Measurements from ENCODE around the gene KRT81.
"Not testable (repeated sequence)": the region's sequence is repeated elsewhere in the genome, so short reads cannot be mapped to it uniquely, and the experiment has no call there.

The KRT81 gene

GRCh38 chr12:52293926-52294325 lies 2.6 kb upstream of the KRT81 start:
- DNase-seq = no peak

DNA sequence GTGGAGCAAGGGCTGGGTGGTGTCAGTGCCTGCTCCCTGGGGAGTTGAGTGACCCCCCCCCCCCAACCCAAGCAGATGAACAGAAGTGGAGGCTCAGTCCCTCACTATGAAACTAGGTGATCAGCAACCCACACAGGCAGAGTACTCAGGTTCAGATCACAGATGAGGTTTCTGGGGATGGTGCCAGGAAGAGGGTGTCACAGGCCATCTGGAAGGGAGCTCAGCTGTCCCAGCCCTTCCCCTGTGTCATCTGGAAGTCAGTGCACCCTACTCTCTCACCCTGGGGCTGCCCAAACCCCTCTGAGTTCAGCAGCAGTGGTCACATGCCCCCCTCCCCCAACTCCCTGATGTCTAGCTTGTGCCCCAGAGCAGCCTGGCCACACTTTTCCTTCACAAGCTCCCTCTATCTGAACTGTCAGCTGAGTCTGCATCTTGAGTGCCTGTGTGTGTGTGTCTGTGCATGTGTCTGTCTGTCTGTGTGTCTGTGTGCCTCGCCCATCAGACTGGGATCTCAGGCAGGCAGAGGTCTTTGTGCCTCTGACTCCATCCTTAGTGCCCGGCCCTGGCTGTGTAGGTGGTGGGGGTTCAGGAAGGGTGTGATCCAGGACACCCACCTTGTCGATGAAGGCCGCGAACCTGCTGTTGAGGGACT lies 725 bp downstream of the KRT81 start:
- DNase-seq = not testable (repeated sequence)

DNA sequence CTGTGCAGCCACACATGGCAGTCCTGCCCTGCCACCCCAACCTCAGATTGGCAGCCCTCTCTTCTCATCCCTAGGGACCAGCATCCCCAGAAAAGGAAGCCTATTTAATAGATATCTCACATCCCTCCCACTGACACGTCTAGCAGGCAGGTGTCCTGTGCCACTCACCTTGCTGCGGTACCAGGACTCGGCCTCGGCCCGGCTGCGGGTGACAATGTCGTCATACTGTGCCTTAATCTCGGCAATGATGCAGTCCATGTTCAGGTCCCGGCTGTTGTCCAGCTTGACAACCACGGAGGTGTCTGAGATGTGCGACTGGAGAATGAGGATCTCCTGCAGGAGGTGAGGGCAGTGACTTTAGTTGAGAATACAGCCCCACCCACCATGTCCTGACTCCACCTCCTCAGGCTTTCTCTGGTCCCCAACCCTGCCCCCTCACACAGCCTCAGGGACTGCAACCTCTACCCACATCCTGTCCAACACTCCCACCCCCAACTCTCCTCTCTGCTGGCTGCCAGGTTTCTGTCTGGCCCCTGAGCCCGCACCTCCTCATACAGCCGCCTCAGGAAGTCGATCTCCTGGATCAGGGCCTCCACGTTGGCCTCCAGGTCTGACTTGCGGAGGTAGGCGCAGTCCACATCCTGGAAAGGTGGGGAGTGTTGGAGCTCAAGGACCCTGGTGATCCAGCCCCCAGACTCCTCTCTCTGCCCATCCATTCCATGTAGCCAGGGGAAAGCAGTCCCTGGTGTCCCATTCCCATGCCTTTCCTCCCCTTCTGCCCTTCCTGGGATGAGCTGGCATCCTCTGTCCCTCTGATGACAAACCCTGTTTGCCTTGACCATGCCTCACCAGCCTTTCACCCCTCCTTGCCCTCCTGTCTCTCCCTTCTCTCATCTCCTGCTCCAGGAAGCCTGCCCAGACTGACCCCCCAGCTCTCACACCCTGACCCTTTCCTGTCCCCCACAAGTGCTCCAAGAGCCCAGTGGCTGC lies 3.2 kb downstream of the KRT81 start:
- not testable (repeated sequence) for DNase-seq

DNA sequence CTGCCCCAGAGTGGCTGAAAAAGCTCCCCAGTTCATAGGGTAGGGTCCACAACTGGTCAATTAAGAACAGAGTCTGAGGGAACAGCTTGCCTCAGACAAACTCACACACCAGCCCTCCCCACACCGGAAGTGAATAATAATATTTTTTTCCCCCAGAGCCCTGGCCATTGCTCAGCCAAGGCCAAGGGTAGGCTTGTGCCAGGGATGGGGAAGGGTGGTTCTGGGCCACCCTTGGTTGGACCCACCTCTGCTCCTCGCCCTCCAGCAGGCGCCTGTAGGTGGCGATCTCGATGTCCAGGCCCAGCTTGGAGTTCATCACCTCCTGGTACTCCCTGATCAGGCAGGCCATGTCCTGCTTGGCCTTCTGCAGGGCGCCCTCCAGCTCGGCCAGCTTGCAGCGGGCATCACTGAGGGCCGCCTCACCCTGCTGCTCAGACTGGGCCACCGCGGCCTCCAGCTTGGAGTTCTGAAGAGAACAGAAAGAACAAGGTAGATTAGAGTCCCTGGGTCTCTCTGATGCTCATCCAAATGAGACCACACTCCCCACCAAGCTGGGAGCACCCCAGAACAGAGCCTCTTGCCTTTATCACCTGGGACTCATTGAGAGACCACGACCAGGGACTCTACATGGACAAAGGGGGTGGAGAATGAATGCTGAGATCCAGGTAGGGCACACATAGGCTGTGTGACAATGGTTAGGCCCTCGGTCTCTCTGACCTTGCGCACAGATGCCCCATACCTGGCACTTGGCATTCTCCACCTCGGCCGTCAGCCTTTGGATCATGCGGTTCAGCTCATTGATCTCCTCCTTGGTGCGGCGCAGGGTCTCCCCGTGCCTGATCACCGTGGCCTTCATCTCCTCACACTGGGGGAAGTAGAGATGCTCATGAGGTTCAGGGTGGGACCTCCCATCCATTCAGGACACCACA lies 4.2 kb downstream of the KRT81 start:
- not testable (repeated sequence) for DNase-seq

DNA sequence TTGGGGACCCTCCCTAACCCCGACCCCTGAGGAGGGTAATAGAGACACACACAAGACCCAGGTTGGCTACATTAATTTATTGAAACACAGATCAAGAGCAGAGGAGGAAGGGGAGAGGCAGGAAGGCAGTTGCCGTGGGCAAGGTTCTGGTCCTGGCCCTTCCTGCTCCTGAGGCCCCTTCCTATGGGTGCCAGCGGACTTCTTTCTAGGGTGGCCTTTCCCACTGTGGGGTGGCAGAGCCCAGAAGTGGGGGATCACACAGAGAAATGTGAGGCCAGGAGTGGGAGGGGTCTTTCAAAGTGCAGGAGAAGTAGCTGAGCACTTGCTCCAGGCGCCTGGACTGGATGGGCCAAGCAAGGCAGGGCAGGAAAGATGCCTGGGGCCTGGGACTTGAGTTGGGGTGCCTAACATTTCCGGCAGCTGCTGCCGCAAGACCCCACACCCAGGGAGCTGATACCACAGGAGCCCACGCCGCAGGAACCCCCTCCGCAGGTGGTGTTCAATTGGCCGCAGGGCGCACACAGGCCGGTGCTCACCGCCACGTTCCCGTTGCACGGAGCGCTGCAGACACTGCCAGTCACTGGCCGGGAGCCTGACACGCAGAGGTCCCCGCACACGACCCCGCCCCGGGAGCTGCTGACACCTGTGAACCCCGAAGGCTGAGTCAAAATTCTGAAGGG lies 5.3 kb downstream of the KRT81 start:
- DNase-seq = no peak

GRCh38 chr12:52285172-52285745 lies 6.1 kb downstream of the KRT81 start:
- no peak for DNase-seq

GRCh38 chr12:52284562-52285171 lies 6.7 kb downstream of the KRT81 start:
- no peak for DNase-seq

DNA sequence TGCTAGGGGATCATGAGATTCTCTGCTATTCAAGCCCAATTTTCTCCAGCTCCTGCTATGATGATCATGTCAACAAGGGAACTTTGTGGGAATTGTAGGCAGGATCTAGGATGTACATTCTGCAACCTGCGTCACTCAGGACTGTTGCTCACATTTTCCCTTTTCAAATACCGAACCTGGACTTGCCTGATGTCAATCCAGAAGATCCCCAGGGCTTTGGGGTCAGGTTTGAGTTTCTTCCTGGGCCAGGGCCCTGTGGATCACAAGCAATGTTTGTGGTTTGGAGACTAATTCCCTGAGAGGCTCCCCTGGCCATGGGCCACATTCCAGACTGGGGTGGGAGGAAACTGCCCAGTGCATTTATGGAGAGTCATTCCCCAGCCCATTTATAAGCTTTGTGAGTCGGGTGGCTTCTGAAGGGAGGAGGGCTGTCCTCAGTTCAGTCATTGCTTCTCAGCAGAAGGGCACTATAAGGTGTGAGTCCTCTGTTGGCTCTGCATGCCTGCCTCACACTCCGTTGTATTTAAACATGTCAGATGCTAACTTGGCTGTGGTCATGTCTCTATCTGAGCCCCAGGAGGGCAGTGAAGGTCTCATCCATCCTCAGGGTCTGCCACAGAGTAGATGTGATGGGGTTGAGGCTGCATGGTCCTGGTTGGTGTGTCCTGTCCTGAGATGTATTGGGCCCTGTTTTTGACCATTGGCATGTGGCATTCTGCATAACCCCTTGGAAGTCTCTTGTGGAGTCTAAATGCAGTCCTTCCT lies 10.4 kb downstream of the KRT81 start:
- no peak for DNase-seq

DNA sequence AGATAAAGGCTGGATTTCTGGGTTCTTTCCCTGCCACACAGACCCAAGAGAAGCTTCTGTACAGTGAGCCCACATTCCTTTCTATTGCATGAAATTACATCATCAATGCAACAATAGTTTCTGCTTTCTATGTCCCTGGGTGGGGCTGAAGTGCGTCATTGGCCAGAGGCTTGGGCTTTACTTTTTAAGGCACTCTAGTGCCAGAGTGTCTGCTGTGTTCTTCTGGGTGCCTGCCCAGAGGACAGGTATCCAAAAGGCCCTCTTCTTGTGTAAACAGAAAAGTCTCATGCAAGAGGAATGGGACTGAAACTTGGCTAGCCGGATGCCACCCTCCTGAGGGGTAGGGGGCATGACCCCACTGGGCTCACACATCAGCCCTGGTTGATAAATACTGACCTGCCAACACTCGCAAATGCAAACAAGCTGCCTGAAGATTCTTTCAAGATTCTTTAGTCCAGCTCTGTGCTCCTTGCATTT lies 11.0 kb downstream of the KRT81 start:
- no peak for DNase-seq

- no peak for DNase-seq
These were observed 11.7 kb downstream of the KRT81 start for GRCh38 chr12:52279422-52280318.

- DNase-seq = no peak
These were observed 12.5 kb downstream of the KRT81 start for GRCh38 chr12:52278575-52279421.

- no peak for DNase-seq
These were observed 13.7 kb downstream of the KRT81 start for GRCh38 chr12:52277486-52278245.

DNA sequence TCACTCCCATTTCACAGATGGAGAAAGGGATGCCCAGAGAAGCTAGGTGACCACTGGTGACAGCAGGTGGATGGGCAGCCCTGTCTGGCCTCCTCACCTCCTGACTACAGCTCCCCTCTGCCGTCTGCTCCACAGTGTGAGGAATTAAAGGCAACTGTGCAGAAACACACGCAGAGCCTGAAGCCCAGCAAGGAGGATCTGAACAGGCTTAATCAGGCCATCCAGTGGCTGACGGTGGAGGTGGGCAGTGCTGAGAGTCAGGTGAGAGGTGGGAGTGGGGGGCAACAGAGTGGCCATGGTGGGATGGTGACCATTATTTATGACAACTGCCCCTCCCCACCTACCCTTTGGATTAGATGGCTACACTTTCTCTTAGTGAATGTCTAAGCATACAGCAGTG lies 15.6 kb downstream of the KRT81 start:
- no peak for DNase-seq

DNA sequence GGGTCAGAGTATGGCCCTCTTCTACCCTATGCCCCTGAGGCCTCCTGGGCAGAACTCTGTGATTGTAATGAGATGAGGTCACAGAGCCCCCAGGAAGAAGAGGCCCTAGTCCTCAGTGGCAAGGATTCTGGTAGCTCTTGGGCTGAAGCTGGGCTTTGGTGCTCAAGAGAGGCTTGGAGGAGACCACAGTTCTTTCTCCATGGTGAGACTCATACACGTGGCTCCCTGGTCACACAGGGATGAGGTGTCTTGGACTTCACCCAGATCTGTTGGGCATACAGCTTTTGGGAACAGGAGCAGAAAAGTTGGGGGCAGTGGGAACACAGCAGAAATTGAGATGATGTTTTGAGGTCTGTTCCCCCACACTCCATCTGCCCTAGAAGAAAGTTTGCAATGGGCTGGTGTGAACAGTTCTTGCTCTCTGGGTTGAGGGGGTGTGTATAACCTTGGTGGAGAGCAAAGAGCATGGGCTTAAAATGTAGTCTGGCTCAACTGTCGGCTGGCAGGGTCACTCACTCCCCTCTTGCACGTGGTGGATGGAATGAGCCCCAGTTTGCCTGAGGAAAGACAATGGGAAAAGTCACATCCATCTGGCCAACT lies 16.7 kb downstream of the KRT81 start, which contains the start of gene KRT86:
Gene KRT86, plus strand, starts transcription at position 125 of the 600 bp plus-strand sequence. CDS start 27,272 bp downstream, outside the sequence.
- DNase-seq = no peak

DNA sequence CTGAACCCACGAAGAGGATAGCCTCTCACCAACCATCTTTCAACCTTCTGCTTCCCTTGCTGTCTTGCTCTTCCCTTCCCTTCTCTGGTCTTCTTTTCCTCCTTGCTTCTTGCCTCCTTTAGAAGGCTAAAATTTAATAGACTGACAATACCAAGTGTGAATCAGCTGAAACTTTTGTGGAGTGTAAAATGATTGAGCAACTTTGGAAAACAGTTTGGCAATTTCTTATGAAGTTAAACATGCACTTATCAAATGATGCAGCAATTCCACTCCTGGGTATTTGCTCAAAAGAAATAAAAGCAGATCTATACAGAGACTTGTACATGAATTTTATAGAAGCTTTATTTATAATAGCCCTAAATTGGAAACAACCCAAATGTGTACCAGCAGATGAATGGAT lies 20.2 kb downstream of the KRT81 start:
- no peak for DNase-seq

DNA sequence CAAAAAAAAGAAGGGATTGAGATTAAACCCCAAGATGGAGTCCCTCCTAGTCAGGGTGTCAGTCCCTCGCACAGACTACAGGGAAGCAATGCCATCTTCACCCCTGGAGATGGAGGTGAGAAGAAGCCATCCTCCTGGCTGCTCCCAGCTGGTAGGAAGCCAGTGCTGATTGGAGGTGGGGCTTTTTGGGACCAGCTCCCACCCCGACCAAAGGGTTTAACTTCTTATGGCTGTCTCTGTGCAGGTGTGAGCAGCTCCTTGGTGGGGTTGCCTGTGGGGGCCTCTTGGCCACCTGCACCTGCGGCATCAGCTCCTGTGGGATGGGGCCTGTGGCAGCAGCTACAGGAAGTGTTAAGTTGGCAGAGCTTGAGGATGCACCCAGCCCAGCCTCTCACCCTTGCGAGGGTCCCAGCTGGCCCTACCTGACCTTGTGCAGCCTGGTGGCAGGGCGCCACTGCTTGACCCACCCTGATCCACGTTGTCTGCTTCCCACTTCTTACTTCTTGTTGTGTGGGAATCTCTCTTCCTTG lies 20.7 kb downstream of the KRT81 start:
- DNase-seq = no peak

- DNase-seq = no peak
These were observed 23.1 kb downstream of the KRT81 start for GRCh38 chr12:52268212-52268611.

Data from KG1 (cell line).